ENCODE results near the gene DZIP1L.

Gene DZIP1L

GRCh38 chr3:138023754-138024153 lies 91.7 kb downstream of the DZIP1L start:
- TF ChIP-seq POLR2A (IDR thresholded peaks at IDR 0.05; ENCODE audit: low read depth, low read length) (no peak), POLR2AphosphoS5 (IDR thresholded peaks at IDR 0.05; ENCODE audit: low read depth, low read length) (no peak), TAF1 (IDR thresholded peaks at IDR 0.05; ENCODE audit: borderline replicate concordance, low read depth, low read length) (no peak)
- FAIRE-seq: peak; percentile 60
- no peak for DNase-seq (ENCODE audit: insufficient read length)

- no peak for TF ChIP-seq POLR2A (IDR thresholded peaks at IDR 0.05; ENCODE audit: low read depth, low read length)
- TF ChIP-seq POLR2AphosphoS5 (IDR thresholded peaks at IDR 0.05; ENCODE audit: low read depth, low read length): no peak
- no peak for TF ChIP-seq TAF1 (IDR thresholded peaks at IDR 0.05; ENCODE audit: borderline replicate concordance, low read depth, low read length)
Observed at GRCh38 chr3:138019281-138020069, 95.9 kb downstream of the DZIP1L start.

GRCh38 chr3:138016065-138016464 lies 99.3 kb downstream of the DZIP1L start:
- no peak for TF ChIP-seq POLR2AphosphoS5 (IDR thresholded peaks at IDR 0.05; ENCODE audit: low read depth, low read length)
- TF ChIP-seq TAF1 (IDR thresholded peaks at IDR 0.05; ENCODE audit: borderline replicate concordance, low read depth, low read length): no peak
- no peak for TF ChIP-seq POLR2A (IDR thresholded peaks at IDR 0.05; ENCODE audit: low read depth, low read length)
- DNase-seq (ENCODE audit: insufficient read length) (no peak), FAIRE-seq (no peak)

More at GRCh38 chr3:138019281-138020069, 95.9 kb downstream of the DZIP1L start:
- FAIRE-seq (no peak), DNase-seq (ENCODE audit: insufficient read length) (no peak)

GRCh38 chr3:138012526-138012925 lies 102.9 kb downstream of the DZIP1L start:
- FAIRE-seq (no peak), DNase-seq (ENCODE audit: insufficient read length) (no peak)
- no peak for TF ChIP-seq POLR2AphosphoS5 (IDR thresholded peaks at IDR 0.05; ENCODE audit: low read depth, low read length)
- TF ChIP-seq TAF1 (IDR thresholded peaks at IDR 0.05; ENCODE audit: borderline replicate concordance, low read depth, low read length): no peak
- no peak for TF ChIP-seq POLR2A (IDR thresholded peaks at IDR 0.05; ENCODE audit: low read depth, low read length)

Measured in GM12892 (cell line).